IgD-negative memory B cell (primary cell): ENCODE measurements around the gene CT47A7. TPM values are rescaled to one million over a fixed set of nuclear protein-coding genes. Genes with fewer than 3 reads are reported as not detected.
A peak's percentile ranks its signal among the peaks of the same experiment; 100 is the strongest.
"Not testable (repeated sequence)": the region's sequence is repeated elsewhere in the genome, so short reads cannot be mapped to it uniquely, and the experiment has no call there.

ENCODE experiments used
- H3K27ac Mint-ChIP-seq, 3 donors: one replicate each; pipeline ENCODE4 v1.8.0; 2020 to 2022; ENCODE audit warnings: mild to moderate bottlenecking in 3 of 3, mixed read lengths in 3 of 3, moderate library complexity in 1 of 3
- H3K27me3 Mint-ChIP-seq: one replicate; pipeline ENCODE4 v1.8.0; 2021; ENCODE audit warnings: mixed read lengths
- H3K36me3 Mint-ChIP-seq: one replicate; pipeline ENCODE4 v1.8.0; 2020; ENCODE audit warnings: mild to moderate bottlenecking, mixed read lengths
- H3K4me1 Mint-ChIP-seq, 3 donors: one replicate each; pipeline ENCODE4 v1.8.0; 2020 to 2022; ENCODE audit warnings: mixed read lengths in 3 of 3, mild to moderate bottlenecking in 1 of 3
- H3K4me3 Mint-ChIP-seq, 4 donors: one replicate each; pipeline ENCODE4 v1.8.0; 2020 to 2022; ENCODE audit warnings: mild to moderate bottlenecking in 4 of 4, mixed read lengths in 4 of 4, moderate library complexity in 3 of 4
- H3K9me3 Mint-ChIP-seq, 3 donors: one replicate each; pipeline ENCODE4 v1.8.0; 2020 to 2021; ENCODE audit warnings: mixed read lengths in 3 of 3, mild to moderate bottlenecking in 1 of 3
- polyA plus RNA-seq: library from polyadenylated mRNA; unstranded; fragments of 300-500 nt; fragmentation: Illumina TruSeq; gene quantifications from one replicate; pipeline ENCODE4 v1.2.3, GENCODE V29; 2021

CT47A7 gene
- not detected for polyA plus RNA-seq

GRCh38 chrX:120956500-120956899 lies at the start of gene CT47A7:
TSS of gene CT47A7 (minus strand) at chrX:120956600. CDS start at chrX:120956345, 255 bp downstream.
- H3K4me3 Mint-ChIP-seq, H3K27me3 Mint-ChIP-seq, H3K27ac Mint-ChIP-seq, H3K9me3 Mint-ChIP-seq, H3K36me3 Mint-ChIP-seq, H3K4me1 Mint-ChIP-seq: not testable (repeated sequence)

DNA sequence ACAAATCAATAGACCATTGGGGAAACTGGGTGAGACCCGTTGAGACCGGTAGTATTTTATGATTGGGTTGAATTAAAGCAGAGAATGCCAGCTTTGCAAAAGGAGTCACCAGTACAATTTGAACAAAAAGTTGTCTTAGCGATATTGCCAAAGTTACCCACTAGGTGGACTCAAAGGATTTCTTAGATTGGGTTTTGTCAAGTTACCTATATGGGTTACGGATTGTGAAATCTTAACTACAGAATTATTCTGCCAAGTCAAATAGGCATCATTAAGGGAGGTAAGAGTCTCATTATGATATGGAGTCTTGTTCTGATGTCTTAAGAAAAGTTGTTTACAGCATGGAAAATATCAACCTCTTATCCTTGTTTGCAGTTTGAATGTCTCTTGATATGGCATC lies 44.2 kb upstream of the CT47A7 start:
- no peaks in the 10 kb centered on the region for H3K36me3 Mint-ChIP-seq
- no peaks in the 10 kb centered on the region for H3K27me3 Mint-ChIP-seq
- peaks cover 0 to 1% (median 0%) of the 10 kb centered on the region in 3 donors for H3K9me3 Mint-ChIP-seq
- H3K4me3 Mint-ChIP-seq: no peak overlapping the region
- H3K4me1 Mint-ChIP-seq: peaks cover 2 to 8% (median 7%) of the 10 kb centered on the region in 3 donors
- no peak overlapping the region for H3K27ac Mint-ChIP-seq

DNA sequence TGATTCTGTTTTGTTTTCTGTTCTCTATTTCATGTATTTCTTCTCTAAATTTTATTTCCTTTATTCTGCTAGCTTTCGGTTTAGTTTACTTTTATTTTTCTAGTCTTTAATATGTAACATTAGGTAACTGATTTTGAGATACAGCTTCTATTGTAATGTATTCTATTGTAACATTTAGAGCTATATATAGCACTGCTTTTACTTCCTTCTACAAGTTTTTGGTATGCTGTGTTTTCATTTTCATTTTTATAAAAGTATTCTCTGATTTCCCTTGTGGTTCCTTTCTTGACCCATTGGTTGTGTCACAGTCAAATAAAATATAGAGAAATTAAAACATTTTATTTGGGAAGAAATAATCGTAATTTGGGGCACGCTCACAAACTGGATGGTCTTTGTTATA lies 43.0 kb upstream of the CT47A7 start:
- Mint-ChIP-seq H3K27ac (peak overlapping the region in 1 of 3 donors; percentile 25), H3K4me3 (peak overlapping the region in 1 of 4 donors; percentile 59), H3K4me1 (peaks cover 2 to 8% (median 7%) of the 10 kb centered on the region in 3 donors), H3K27me3 (no peaks in the 10 kb centered on the region), H3K9me3 (no peaks in the 10 kb centered on the region), H3K36me3 (no peaks in the 10 kb centered on the region)

- not testable (repeated sequence) for H3K27me3 Mint-ChIP-seq, H3K36me3 Mint-ChIP-seq, H3K4me3 Mint-ChIP-seq
Measured at GRCh38 chrX:120985660-120986059, 29.3 kb upstream of the CT47A7 start, which contains the start of gene CT47A1. TSS of gene CT47A1 (minus strand) at chrX:120985760. CDS start at chrX:120985529, 231 bp downstream.

More at GRCh38 chrX:120985660-120986059, 29.3 kb upstream of the CT47A7 start, which contains the start of gene CT47A1:
- not testable (repeated sequence) for H3K9me3 Mint-ChIP-seq, H3K27ac Mint-ChIP-seq, H3K4me1 Mint-ChIP-seq

Other genes with a start within 250 kb of the CT47A7 start
- gene CT47B1, start 80.7 kb downstream of the CT47A7 start, polyA plus RNA-seq: not detected
- gene CT47A11, start 19.4 kb downstream of the CT47A7 start, polyA plus RNA-seq: not detected
- not detected for gene CT47A10, start 14.6 kb downstream of the CT47A7 start, polyA plus RNA-seq
- gene CT47A9, start 9.7 kb downstream of the CT47A7 start, polyA plus RNA-seq: not detected
- gene CT47A8, start 4.9 kb downstream of the CT47A7 start, polyA plus RNA-seq: not detected
- gene CT47A6, start 4.9 kb upstream of the CT47A7 start, polyA plus RNA-seq: not detected
- gene CT47A5, start 9.7 kb upstream of the CT47A7 start, polyA plus RNA-seq: not detected
- gene CT47A4, start 14.6 kb upstream of the CT47A7 start, polyA plus RNA-seq: not detected
- gene CT47A3, start 19.5 kb upstream of the CT47A7 start, polyA plus RNA-seq: not detected
- gene CT47A2, start 24.3 kb upstream of the CT47A7 start, polyA plus RNA-seq: not detected
- gene CT47A1, start 29.2 kb upstream of the CT47A7 start, polyA plus RNA-seq: not detected
- 0.20 TPM for gene GLUD2, start 91.0 kb upstream of the CT47A7 start, polyA plus RNA-seq